Uterus (tissue), 2 donors: ENCODE data around the gene CD226.

ENCODE experiments used
- POLR2A ChIP-seq, 2 donors: fragments of 450-650 bp; IDR thresholded peaks; one replicate each; pipeline ENCODE4 v1.6.1; 2016; ENCODE audit warnings: antibody characterized with exemption in 2 of 2, mild to moderate bottlenecking in 1 of 2, moderate library complexity in 1 of 2
- TF ChIP-seq, protein P1 (sequence below), 4 experiments: fragments of 200-600 bp in 2 of 4; fragments of 450-650 bp in 2 of 4; sonication (generic) in 2 of 4; IDR thresholded peaks; one replicate each; pipeline ENCODE4 v1.5.1; 2016 to 2019; ENCODE audit warnings: antibody characterized with exemption in 4 of 4, mild to moderate bottlenecking in 2 of 4, moderate library complexity in 1 of 4

DNA sequence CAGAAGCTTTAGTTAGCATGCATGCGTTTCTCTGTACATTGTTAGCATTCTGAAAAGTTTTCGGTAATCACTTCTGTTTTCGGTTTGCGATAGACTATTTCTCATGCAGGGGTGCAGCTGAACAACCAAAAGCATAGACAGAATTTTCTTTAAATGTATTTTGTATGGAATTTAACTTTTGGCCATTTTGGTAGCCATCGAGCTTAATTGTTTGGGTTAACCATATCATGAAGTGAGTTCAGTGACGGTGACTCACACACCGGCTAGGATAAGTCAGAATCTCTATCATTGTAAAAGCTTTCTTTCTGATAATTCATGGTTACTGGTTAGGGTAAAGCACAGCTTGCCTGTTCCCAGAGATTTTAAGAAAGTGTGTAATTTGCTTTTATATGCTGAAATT is 107.2 kb downstream of the CD226 start:
- TF ChIP-seq POLR2A (IDR thresholded peaks at IDR 0.05), result no peak
- TF ChIP-seq, protein P1, sequence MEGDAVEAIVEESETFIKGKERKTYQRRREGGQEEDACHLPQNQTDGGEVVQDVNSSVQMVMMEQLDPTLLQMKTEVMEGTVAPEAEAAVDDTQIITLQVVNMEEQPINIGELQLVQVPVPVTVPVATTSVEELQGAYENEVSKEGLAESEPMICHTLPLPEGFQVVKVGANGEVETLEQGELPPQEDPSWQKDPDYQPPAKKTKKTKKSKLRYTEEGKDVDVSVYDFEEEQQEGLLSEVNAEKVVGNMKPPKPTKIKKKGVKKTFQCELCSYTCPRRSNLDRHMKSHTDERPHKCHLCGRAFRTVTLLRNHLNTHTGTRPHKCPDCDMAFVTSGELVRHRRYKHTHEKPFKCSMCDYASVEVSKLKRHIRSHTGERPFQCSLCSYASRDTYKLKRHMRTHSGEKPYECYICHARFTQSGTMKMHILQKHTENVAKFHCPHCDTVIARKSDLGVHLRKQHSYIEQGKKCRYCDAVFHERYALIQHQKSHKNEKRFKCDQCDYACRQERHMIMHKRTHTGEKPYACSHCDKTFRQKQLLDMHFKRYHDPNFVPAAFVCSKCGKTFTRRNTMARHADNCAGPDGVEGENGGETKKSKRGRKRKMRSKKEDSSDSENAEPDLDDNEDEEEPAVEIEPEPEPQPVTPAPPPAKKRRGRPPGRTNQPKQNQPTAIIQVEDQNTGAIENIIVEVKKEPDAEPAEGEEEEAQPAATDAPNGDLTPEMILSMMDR (IDR thresholded peaks at IDR 0.05), result no peak
